IPS-NIHi11 (cell line): ENCODE measurements around the gene CREB3L1.

Source experiments
- DNase-seq: peaks from one replicate; pipeline ENCODE4 v3.0.0; 2012; ENCODE audit warnings: mixed read lengths, low spot score

CREB3L1 gene

GRCh38 chr11:46346886-46347636, 69.6 kb downstream of the CREB3L1 start, which contains the start of gene DGKZ:
Gene DGKZ (plus strand): TSS chr11:46347463. CDS start chr11:46347660, 197 bp downstream.
- peak; percentile 95 for DNase-seq

GRCh38 chr11:46347637-46348311, 70.3 kb downstream of the CREB3L1 start:
- DNase-seq: no peak

GRCh38 chr11:46348566-46349401, 71.3 kb downstream of the CREB3L1 start:
- no peak for DNase-seq

- DNase-seq: no peak
Measured at GRCh38 chr11:46350695-46351094, 73.2 kb downstream of the CREB3L1 start.

GRCh38 chr11:46351148-46351547, 73.7 kb downstream of the CREB3L1 start:
- DNase-seq: no peak

- no peak for DNase-seq
Measured at GRCh38 chr11:46351606-46352005, 74.1 kb downstream of the CREB3L1 start.

- DNase-seq: peak; percentile 80
Measured at GRCh38 chr11:46352063-46352841, 74.8 kb downstream of the CREB3L1 start.

GRCh38 chr11:46353698-46354097, 76.2 kb downstream of the CREB3L1 start:
- no peak for DNase-seq

GRCh38 chr11:46356924-46357482, 79.5 kb downstream of the CREB3L1 start:
- no peak for DNase-seq

DNA sequence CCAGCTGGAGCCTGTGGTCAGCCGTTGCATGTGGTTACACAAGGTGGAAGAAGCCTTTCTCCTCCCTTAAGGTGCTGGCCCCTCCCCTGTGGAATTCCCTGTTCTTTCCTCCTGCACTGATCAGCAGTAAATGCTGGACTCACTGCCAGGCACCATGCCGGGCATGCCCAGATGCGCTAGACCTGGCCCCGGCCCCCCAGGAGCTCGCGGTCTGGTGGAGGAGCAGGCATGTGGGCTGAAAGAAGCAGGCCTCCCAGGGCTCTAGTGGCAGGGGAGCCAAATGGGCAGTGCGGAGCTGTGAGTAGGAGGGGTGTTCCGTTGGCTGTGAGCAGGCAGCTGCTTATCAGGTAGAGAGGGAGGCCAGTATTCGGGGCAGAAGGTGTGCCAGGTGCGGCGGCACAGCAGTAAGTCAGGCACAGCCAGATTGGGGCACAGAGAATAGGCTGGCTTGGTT, 80.0 kb downstream of the CREB3L1 start:
- DNase-seq: no peak

DNA sequence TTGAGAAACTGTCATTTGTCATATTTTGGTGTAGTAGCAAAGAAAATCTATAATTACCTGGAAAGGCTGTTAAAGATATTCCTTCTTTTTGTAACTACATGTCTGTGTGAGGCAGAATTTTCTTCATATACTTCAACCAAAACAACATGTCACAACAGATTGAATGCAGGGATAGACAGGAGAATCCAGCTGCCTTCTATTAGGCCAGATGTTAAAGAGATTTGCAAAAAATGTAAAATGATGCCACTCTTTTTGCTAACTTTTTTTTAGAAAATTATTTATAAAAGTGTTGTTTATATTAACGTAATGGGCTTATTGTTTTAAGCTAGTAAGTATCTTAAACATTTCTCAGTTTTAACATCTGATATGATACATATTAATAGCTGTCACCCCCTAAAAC, 82.5 kb downstream of the CREB3L1 start:
- DNase-seq: no peak

DNA sequence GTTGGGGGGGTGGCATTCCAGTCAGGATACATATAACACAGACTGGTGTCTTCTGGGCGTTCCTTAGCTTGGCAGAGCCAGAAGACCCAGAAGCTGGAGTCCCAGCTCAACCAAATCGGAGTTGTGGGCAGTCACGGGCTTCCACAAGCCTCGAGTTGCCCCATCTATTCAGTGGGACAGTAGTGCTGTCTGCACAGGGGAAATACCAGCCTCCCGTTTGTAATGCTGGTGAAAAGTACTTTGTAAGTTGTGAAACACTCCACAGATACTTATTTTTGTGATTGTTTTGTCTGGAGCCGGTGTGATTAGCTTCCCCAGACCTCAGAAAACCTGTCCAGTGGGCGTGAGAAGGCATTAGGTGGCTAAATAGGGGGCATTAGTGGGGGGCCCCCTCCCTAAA, 83.4 kb downstream of the CREB3L1 start:
- DNase-seq: no peak

DNA sequence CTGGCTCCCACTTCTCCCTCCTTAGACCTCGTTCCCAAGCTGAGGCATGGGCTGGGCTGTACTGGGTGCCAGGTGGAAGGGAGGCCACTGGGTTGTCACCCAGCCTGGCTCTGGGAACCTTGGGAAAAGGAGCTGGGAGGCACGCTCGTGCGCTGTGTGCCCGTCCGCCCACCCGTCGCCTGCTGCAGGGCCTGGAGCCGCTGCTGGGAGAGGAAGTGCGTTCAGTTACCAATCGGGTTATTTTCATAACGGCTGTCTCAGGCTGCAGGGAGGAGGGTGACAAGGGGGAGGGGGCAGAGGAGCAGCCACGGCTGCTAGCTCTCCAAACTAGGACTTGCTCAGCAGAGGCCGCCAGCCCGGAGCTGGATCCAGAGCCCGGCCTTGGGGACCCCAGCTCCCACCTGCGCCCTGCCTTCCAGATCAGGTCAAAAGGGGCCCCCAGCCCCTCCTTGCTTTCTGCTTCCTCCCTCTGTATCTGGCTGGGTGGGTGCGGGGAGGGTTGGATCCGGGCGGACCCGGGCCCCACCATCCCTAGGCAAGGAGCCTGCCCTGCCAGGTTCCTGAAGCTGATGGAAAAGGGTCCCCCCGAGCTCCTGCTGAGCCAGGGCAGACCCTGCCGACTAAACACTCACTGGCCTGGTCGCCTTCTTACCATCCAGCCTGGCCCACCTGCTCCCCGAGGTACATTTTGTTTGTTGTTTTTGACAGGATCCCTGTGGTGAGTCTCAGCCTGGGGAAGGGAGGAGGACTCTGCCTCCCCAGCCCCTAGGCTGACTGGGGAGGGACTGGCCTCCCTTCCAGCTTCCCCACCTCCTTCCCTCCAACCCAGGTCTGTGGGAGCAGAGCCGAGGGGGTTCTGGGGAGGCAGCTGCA, 84.1 kb downstream of the CREB3L1 start:
- peak; percentile 54 for DNase-seq

GRCh38 chr11:46362156-46363030, 84.9 kb downstream of the CREB3L1 start:
- no peak for DNase-seq

DNA sequence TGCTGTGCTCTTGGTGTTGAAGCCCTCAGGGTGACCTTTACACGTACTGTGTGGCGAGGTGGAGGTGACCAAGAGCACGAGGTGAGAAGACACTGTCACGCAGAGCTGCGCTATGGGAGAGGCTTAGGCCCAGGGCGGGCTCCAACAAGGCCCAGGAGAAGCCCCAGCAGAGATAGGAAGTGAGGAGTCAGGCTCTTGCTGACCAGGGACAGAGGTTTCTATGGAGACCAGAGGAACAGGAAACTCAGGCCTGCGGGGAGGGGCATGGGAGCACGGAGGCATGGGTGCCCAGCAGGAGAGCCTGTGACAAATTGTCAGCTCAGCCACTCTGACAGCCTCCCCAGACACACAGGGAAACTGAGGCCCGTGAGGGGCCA, 85.6 kb downstream of the CREB3L1 start:
- DNase-seq: peak; percentile 60

GRCh38 chr11:46363455-46364005, 86.1 kb downstream of the CREB3L1 start:
- no peak for DNase-seq

DNA sequence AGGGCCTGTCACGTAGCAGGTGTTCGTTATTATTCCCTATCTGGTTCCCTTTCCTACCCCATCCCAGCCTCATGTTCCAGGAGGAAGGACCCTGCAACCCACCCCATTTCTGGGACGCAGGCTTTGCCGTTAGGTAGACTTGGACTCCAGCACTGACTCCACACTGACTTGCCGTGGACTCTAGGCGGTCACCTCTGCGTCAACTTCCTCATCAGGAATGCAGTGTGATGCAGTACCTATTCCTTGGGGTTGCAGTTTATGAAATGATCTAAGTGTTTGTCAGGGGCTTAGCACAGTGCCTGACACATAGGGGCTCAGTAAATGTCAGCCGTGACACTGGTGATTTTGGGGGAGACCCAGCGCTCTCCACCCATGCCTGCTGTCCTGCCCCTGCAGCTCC, 86.6 kb downstream of the CREB3L1 start:
- no peak for DNase-seq

- no peak for DNase-seq
Measured at GRCh38 chr11:46364791-46365190, 87.3 kb downstream of the CREB3L1 start.

DNA sequence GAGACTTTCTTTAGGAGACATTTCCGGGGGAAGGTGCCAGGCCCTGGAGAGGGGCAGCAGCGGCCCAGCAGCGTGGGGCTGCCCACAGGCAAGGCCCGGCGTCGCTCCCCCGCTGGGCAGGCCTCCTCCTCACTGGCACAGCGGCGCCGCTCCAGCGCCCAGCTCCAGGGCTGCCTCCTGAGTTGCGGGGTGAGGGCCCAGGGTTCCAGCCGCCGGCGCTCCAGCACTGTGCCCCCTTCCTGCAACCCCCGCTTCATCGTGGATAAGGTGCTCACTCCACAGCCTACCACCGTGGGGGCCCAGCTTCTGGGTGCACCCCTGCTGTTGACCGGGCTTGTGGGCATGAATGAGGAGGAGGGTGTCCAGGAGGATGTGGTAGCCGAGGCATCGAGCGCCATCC, 88.8 kb downstream of the CREB3L1 start:
- DNase-seq: no peak
